K562 (cell line): ENCODE measurements around the gene CARD11.

Source experiments
- CC2D1A ChIP-seq: fragments of 450-650 bp; IDR thresholded peaks from 2 replicates; pipeline ENCODE4 v1.6.1; 2017; ENCODE audit warnings: mild to moderate bottlenecking
- CEBPZ ChIP-seq: fragments of 150-350 bp; IDR thresholded peaks from 2 replicates; pipeline ENCODE4 v1.6.1; 2014; ENCODE audit warnings: low read depth, mild to moderate bottlenecking, low read length, borderline replicate concordance
- CTCF ChIP-seq, 3 experiments: IDR thresholded peaks in 2 of 3; conservative IDR thresholded peaks in 1 of 3; 2 replicates each; pipeline ENCODE4 v1.5.1; 2011 to 2012; ENCODE audit warnings: low read length in 3 of 3, mild to moderate bottlenecking in 3 of 3, control low read depth in 2 of 3, improper control_type of control experiment in 1 of 3, inconsistent platforms in 1 of 3, low read depth in 1 of 3, mixed read lengths in 1 of 3, moderate library complexity in 1 of 3; ENCODE audit not compliant: insufficient read depth in 2 of 3
- NFIC ChIP-seq: fragments of 450-650 bp; IDR thresholded peaks from 2 replicates; pipeline ENCODE4 v1.6.1; 2017; ENCODE audit warnings: mild to moderate bottlenecking, inconsistent platforms
- NFRKB ChIP-seq: fragments of 450-650 bp; IDR thresholded peaks from 2 replicates; pipeline ENCODE4 v1.6.1; 2016; ENCODE audit warnings: low read depth
- NR3C1 ChIP-seq: sonication (generic); formaldehyde crosslinking; IDR thresholded peaks from 2 replicates; pipeline ENCODE4 v1.8.1; 2022; ENCODE audit warnings: missing genetic modification reagents
- ZBTB8A ChIP-seq: fragments of 450-650 bp; IDR thresholded peaks from 2 replicates; pipeline ENCODE4 v1.6.1; 2018; ENCODE audit warnings: mild to moderate bottlenecking, moderate library complexity; ENCODE audit not compliant: partially characterized antibody

DNA sequence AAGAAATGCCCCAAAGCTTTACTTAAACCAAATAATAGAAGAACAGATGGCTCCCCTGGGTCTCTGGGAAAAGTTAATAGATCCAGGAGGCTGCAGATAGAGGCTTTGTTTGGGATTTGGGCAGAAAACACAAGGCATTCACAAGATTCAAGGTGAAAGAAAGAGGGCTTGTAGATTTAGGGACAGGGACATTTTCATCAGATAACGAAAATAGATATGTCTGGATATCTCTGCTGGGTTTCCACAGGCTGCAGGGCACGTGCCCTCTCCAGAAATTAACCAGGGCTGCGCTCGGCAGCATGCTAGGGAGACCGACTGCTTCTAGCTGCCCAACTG, 14.9 kb downstream of the CARD11 start:
- TF ChIP-seq NFIC, result no peak
- no peak for TF ChIP-seq NR3C1
- TF ChIP-seq CTCF (IDR thresholded peaks at IDR 0.05 in 2 of 3, conservative IDR thresholded peaks at IDR 0.05 in 1 of 3; ENCODE audit: insufficient read depth in 2 of 3, low read depth in 1 of 3, low read length in 3 of 3), result no peak
- no peak for TF ChIP-seq CEBPZ
- TF ChIP-seq ZBTB8A, result no peak
- no peak for TF ChIP-seq NFRKB
- no peak for TF ChIP-seq CC2D1A
